Testis (tissue), 2 donors: ENCODE results near the gene RAP1GAP2.

ENCODE experiments used
- POLR2A ChIP-seq: fragments of 450-650 bp; IDR thresholded peaks from one replicate; pipeline ENCODE4 v1.6.1; 2017; ENCODE audit warnings: antibody characterized with exemption, mild to moderate bottlenecking, moderate library complexity
- TF ChIP-seq, protein P1 (sequence below), 3 experiments: fragments of 450-650 bp in 2 of 3; fragments of 200-600 bp in 1 of 3; sonication (generic) in 1 of 3; IDR thresholded peaks; one replicate each; pipeline ENCODE4 v1.5.1; 2016 to 2019; ENCODE audit warnings: antibody characterized with exemption in 3 of 3, mild to moderate bottlenecking in 2 of 3, moderate library complexity in 1 of 3

DNA sequence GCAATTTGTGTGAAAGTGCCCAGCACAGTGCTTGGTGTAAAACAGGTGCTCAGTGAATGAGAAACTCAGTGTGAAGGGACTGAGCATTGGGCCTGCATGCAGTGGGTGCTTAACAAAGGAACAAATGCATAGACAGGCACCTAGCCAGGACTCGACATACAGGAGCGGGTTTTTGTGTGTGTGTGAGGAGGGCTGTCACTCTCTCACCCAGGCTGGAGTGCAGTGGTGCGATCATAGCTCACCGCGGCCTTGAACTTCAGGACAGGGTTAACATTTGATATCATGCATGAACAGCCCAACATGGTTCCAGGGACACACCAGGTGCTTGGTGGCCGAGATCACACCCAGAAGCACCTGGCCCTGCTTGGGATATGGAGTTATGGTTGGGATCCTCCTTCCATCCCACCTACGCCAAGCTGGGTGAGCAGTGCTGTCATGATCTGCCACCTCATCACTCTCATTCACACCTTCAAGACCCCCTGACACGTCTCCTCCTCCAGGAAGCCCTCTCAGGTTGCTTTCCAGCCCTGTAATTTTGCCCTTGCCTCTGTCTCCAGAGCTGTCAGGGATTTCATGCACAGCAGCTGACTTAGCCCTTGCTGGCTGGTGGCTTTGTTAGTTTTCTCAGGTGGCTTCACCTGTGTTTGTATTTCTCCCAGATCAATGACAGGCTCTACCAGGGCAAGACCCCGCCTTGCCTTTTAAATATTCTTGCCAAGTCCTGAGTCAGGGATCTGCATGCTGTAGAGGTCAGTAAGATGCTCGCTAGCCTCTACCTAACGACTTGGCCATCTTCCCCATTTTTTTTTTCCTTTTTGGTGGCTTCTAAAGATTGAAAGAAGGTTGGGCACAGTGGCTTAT is 200.8 kb downstream of the RAP1GAP2 start:
- TF ChIP-seq, protein P1, sequence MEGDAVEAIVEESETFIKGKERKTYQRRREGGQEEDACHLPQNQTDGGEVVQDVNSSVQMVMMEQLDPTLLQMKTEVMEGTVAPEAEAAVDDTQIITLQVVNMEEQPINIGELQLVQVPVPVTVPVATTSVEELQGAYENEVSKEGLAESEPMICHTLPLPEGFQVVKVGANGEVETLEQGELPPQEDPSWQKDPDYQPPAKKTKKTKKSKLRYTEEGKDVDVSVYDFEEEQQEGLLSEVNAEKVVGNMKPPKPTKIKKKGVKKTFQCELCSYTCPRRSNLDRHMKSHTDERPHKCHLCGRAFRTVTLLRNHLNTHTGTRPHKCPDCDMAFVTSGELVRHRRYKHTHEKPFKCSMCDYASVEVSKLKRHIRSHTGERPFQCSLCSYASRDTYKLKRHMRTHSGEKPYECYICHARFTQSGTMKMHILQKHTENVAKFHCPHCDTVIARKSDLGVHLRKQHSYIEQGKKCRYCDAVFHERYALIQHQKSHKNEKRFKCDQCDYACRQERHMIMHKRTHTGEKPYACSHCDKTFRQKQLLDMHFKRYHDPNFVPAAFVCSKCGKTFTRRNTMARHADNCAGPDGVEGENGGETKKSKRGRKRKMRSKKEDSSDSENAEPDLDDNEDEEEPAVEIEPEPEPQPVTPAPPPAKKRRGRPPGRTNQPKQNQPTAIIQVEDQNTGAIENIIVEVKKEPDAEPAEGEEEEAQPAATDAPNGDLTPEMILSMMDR (IDR thresholded peaks at IDR 0.05): no peak
- TF ChIP-seq POLR2A: no peak
